Vagina (tissue), 2 donors: ENCODE measurements around the gene HAAO.

Experiments
- CTCF ChIP-seq, 3 experiments: fragments of 450-650 bp in 2 of 3; fragments of 200-600 bp in 1 of 3; sonication (generic) in 1 of 3; IDR thresholded peaks; one replicate each; pipeline ENCODE4 v1.5.1; 2017 to 2019; ENCODE audit warnings: antibody characterized with exemption in 3 of 3, mild to moderate bottlenecking in 2 of 3, moderate library complexity in 2 of 3
- POLR2A ChIP-seq, 2 donors: fragments of 450-650 bp; IDR thresholded peaks; one replicate each; pipeline ENCODE4 v1.6.1; 2017; ENCODE audit warnings: antibody characterized with exemption in 2 of 2, mild to moderate bottlenecking in 2 of 2, moderate library complexity in 2 of 2

GRCh38 chr2:42788478-42788793 is 3.9 kb downstream of the HAAO start:
- no peak for TF ChIP-seq CTCF (IDR thresholded peaks at IDR 0.05)
- TF ChIP-seq POLR2A (IDR thresholded peaks at IDR 0.05) = no peak
